KOPT-K1 (cell line): ENCODE results near the gene TTC17.
"Not testable (repeated sequence)": the region's sequence is repeated elsewhere in the genome, so short reads cannot be mapped to it uniquely, and the experiment has no call there.

Experiments
- H3K27ac ChIP-seq: fragments of 200-600 bp; sonication (generic); 2 replicates; pipeline ENCODE4 v1.5.1; 2016; ENCODE audit warnings: antibody characterized with exemption, mild to moderate bottlenecking, low read depth, low read length; ENCODE audit not compliant: poor library complexity, severe bottlenecking
- H3K36me3 ChIP-seq: fragments of 200-600 bp; sonication (generic); 2 replicates; pipeline ENCODE4 v1.5.1; 2017; ENCODE audit warnings: antibody characterized with exemption, mild to moderate bottlenecking, low read length, moderate library complexity; ENCODE audit not compliant: insufficient read depth
- H3K9me3 ChIP-seq: fragments of 200-600 bp; sonication (generic); 2 replicates; pipeline ENCODE4 v1.5.1; 2017; ENCODE audit warnings: antibody characterized with exemption, low read length, mild to moderate bottlenecking; ENCODE audit not compliant: insufficient read depth, poor library complexity, severe bottlenecking

The TTC17 gene

GRCh38 chr11:43401811-43402210 lies 43.1 kb downstream of the TTC17 start:
- not testable (repeated sequence) for H3K27ac ChIP-seq, H3K9me3 ChIP-seq
- H3K36me3 ChIP-seq: peaks cover 99% of the 10 kb centered on the region

DNA sequence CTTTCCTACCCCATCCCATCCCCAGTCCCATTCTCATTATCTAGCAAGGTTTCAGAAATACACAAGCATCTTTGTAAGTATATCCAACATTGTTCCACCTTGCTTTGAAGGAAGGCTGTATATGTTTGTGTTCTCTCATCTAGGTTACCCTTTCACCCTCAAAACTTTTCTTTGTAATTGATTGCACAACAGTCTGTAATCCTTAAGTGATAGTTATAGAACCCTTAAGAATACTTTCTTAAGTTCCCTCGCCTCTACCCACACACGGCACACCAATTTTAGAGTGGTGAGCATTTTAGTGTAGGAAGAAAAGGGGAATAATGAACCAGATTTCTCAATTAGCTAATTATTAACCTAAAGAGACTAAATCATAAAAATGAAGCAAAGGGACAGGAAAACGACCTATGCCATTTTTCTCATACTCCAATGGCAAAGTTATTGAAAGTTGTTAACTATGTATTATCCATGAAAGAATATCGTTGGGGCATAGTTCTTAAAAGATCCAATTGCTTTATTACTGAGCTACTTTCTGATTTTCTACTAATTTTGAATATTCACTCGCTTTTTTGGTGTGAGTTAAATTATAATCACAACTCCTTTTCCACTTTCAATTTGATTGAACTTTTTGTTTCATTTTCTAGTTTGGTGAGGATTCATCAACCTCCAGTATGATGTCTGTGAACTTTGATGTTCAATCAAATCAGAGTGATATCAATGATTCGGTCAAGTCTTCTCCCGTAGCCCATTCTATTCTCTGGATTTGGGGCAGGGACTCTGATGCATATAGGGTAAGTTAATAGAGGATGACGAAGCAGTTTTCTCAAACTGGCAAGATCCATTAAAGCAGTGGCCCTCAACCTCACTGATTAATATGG lies 44.9 kb downstream of the TTC17 start:
- H3K27ac ChIP-seq: no peak overlapping the region
- peaks cover 99% of the 10 kb centered on the region for H3K36me3 ChIP-seq

GRCh38 chr11:43404406-43404805 lies 45.7 kb downstream of the TTC17 start:
- H3K9me3 ChIP-seq: no peaks in the 10 kb centered on the region
- no peak overlapping the region for H3K27ac ChIP-seq
- peaks cover 99% of the 10 kb centered on the region for H3K36me3 ChIP-seq

More for the DNA sequence above, 44.9 kb downstream of the TTC17 start:
- no peaks in the 10 kb centered on the region for H3K9me3 ChIP-seq

GRCh38 chr11:43404836-43405479 lies 46.2 kb downstream of the TTC17 start:
- peaks cover 99% of the 10 kb centered on the region for H3K36me3 ChIP-seq

DNA sequence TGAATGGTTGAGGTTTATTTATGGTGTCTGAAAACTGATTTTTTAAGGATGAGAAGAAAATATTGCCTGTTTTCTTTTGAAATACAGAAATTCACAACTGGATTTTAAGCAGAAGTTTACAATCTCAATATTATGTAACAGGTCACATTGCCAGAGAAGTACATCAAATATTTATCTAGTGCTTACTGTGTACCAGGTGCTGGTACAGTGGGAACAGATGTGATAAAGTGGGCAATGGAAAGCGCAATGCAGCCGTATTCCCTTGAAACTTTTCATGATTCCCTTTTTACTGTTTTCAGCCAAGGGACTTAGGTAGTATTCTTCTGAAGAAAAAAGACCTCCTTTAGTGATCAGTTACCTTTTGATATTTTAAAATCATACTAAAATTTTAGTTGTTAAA lies 49.6 kb downstream of the TTC17 start:
- peaks cover 98% of the 10 kb centered on the region for H3K36me3 ChIP-seq
- no peaks in the 10 kb centered on the region for H3K9me3 ChIP-seq
- no peak overlapping the region for H3K27ac ChIP-seq

More at GRCh38 chr11:43404836-43405479, 46.2 kb downstream of the TTC17 start:
- Histone ChIP-seq H3K9me3 (no peaks in the 10 kb centered on the region), H3K27ac (no peak overlapping the region)

GRCh38 chr11:43410394-43410793 lies 51.7 kb downstream of the TTC17 start:
- Histone ChIP-seq H3K36me3 (peaks cover 97% of the 10 kb centered on the region), H3K27ac (no peak overlapping the region), H3K9me3 (no peaks in the 10 kb centered on the region)

- no peak overlapping the region for H3K27ac ChIP-seq
- peaks cover 69% of the 10 kb centered on the region for H3K36me3 ChIP-seq
- H3K9me3 ChIP-seq: no peaks in the 10 kb centered on the region
Measured at GRCh38 chr11:43418197-43418596, 59.5 kb downstream of the TTC17 start.

GRCh38 chr11:43419460-43419859 lies 60.7 kb downstream of the TTC17 start:
- no peaks in the 10 kb centered on the region for H3K9me3 ChIP-seq
- peaks cover 58% of the 10 kb centered on the region for H3K36me3 ChIP-seq
- H3K27ac ChIP-seq: no peak overlapping the region

DNA sequence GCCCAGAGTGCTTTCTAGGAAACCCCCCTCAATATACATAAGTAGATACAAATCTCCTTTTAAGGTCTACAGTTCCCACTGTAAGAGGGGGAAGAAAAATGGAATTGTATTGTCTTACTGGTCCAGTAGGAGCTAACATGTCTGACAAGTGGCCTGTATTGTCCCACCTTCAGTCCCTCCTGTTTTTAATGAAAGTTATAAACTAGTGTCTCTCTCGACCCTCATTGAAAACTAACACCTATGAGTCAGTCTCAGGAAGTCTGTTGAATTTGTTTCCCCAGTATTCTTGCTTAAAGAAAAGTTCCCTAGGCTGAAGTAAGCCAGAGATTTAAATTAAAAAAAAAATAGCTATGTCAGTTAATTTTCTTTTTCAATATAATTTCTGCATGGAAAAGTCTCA lies 69.3 kb downstream of the TTC17 start:
- no peaks in the 10 kb centered on the region for H3K9me3 ChIP-seq
- no peak overlapping the region for H3K27ac ChIP-seq
- peaks cover 40% of the 10 kb centered on the region for H3K36me3 ChIP-seq

- H3K9me3 ChIP-seq, H3K27ac ChIP-seq: not testable (repeated sequence)
- peaks cover 44% of the 10 kb centered on the region for H3K36me3 ChIP-seq
Measured at GRCh38 chr11:43430916-43431315, 72.2 kb downstream of the TTC17 start.

DNA sequence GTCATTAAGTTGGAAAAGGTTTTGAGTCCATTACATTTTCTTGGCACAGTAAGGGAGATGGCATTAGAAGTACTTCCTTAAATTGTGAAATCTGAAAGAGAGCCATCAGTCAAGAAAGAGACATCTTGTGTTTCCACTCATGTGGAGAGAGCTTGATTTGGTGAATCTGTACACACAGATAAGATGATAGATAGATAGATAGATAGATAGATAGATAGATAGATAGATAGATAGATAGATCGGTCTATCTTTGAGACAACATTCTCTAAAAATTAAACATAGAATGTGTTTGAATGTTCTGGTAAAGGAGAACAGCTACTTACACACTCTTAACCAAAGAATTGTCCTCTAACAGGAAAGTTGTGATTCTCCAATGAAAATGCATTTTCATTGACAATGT lies 76.2 kb downstream of the TTC17 start:
- no peaks in the 10 kb centered on the region for H3K9me3 ChIP-seq
- no peak overlapping the region for H3K27ac ChIP-seq
- peaks cover 58% of the 10 kb centered on the region for H3K36me3 ChIP-seq

- Histone ChIP-seq H3K36me3 (peaks cover 91% of the 10 kb centered on the region), H3K9me3 (no peaks in the 10 kb centered on the region), H3K27ac (no peak overlapping the region)
Measured at GRCh38 chr11:43440486-43440885, 81.8 kb downstream of the TTC17 start.

DNA sequence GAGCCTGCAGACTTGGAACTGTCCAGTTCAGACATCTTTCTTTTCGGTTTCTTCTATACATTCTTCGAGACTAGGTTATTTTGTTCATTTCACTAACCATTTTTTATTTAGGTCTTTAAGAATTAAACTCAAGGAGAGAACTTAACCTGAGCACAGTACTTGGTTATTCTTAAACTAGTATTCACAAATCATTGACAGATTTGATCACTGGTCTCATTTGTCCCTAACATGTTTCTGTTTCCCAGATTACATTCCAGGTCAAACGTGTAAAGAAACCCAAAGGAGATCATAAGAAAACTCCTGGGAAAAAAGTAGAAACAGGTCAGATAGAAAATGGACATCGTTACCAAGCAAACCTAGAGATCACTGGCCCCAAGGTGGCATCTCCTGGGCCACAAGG lies 85.1 kb downstream of the TTC17 start:
- no peak overlapping the region for H3K27ac ChIP-seq
- no peaks in the 10 kb centered on the region for H3K9me3 ChIP-seq
- H3K36me3 ChIP-seq: peaks cover 91% of the 10 kb centered on the region

DNA sequence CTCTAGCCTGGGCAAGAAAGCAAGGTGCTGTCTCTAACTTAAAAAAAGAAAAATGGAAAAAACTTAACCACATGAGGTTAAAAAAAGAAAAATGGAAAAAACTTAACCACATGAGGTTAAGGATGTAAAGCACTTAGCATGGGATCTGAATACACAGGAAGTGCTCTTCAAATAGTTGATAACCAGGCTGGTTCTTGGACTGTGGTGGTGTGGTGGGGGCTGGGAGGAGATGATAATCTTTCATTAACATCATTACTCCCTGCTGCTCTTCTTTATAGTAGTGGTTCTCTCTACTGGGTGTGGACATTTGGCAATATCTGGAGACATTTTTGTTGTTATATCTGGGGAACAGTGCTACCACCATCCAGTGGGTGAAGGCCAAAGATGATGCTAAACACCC lies 88.4 kb downstream of the TTC17 start:
- no peaks in the 10 kb centered on the region for H3K9me3 ChIP-seq
- peaks cover 97% of the 10 kb centered on the region for H3K36me3 ChIP-seq
- H3K27ac ChIP-seq: no peak overlapping the region

DNA sequence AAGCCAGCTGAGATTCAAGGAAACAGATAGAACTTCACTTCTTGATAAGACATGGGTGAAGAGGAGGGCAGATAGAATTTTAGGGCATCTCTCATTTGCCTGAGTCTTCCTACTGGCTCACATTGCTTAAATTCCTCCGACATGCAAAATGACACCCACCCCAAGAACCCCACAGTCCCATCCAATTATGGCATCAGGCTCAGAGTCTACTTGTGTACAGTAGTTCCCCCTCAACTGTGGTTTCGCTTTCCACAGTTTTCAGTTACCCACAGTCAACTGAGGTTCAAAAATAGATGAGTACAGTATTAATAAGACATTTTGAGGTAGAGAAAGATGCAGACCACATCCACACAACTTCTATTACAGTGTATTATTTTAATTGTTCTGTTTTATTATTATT lies 99.8 kb downstream of the TTC17 start:
- H3K27ac ChIP-seq: no peak overlapping the region
- peaks cover 90% of the 10 kb centered on the region for H3K36me3 ChIP-seq
- peaks cover 7% of the 10 kb centered on the region for H3K9me3 ChIP-seq

DNA sequence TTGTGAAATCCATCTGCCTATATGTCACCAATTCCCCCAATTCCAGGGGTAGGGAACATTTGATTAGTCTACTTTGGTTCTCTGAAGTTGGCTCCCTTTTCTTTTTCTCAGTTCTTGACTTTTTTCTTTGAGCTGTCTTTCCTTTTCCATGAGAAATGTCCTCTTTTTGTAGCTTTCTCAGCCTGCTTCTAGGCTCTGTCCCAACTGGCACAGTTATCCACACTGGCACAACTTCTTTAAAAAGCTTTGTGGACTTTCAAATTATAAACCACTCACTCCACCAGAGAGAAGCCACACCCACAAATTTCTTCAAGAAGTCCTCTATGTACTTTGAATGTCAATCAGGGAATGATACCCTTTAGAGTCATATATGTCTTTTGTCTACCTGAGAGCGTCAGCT lies 100.5 kb downstream of the TTC17 start:
- Histone ChIP-seq H3K9me3 (peaks cover 7% of the 10 kb centered on the region), H3K36me3 (peaks cover 90% of the 10 kb centered on the region), H3K27ac (no peak overlapping the region)
